ENCODE data around the gene DCLK2. TPM values are rescaled to one million over a fixed set of nuclear protein-coding genes. Genes with fewer than 3 reads are reported as not detected.

The DCLK2 gene
- total RNA-seq, 1 donor from 2014 or later: 30.1 TPM

DNA sequence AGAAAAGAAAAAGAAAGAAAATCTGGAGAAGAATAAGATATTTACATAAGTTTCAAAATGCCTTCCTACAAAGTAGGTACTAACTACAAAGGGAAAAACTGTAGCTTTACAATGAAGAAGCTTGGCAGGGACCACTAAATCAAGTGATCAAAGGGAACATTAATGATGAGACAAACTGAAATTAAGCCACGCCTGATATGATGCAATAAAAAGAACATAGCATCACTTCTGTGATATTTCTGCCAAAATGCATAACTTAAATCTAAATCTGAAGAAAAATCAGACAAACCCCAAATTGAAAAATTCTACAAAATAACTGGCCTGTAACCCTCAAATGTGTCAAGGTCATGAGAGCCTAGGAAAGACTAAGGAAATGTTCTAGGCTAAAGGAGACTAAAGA lies 8.9 kb upstream of the DCLK2 start:
- DNase-seq (ENCODE audit: low read depth, low spot score): no peak
- Mint-ChIP-seq H3K27ac (ENCODE audit: unreplicated experiment) (no peak overlapping the region), H3K4me3 (no peak overlapping the region), H3K9me3 (no peaks in the 10 kb centered on the region), H3K36me3 (ENCODE audit: low read depth) (no peaks in the 10 kb centered on the region), H3K27me3 (ENCODE audit: low read depth) (no peaks in the 10 kb centered on the region), H3K4me1 (no peaks in the 10 kb centered on the region)
- TF ChIP-seq, protein P1, sequence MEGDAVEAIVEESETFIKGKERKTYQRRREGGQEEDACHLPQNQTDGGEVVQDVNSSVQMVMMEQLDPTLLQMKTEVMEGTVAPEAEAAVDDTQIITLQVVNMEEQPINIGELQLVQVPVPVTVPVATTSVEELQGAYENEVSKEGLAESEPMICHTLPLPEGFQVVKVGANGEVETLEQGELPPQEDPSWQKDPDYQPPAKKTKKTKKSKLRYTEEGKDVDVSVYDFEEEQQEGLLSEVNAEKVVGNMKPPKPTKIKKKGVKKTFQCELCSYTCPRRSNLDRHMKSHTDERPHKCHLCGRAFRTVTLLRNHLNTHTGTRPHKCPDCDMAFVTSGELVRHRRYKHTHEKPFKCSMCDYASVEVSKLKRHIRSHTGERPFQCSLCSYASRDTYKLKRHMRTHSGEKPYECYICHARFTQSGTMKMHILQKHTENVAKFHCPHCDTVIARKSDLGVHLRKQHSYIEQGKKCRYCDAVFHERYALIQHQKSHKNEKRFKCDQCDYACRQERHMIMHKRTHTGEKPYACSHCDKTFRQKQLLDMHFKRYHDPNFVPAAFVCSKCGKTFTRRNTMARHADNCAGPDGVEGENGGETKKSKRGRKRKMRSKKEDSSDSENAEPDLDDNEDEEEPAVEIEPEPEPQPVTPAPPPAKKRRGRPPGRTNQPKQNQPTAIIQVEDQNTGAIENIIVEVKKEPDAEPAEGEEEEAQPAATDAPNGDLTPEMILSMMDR (conservative IDR thresholded peaks at IDR 0.05): no peak

DNA sequence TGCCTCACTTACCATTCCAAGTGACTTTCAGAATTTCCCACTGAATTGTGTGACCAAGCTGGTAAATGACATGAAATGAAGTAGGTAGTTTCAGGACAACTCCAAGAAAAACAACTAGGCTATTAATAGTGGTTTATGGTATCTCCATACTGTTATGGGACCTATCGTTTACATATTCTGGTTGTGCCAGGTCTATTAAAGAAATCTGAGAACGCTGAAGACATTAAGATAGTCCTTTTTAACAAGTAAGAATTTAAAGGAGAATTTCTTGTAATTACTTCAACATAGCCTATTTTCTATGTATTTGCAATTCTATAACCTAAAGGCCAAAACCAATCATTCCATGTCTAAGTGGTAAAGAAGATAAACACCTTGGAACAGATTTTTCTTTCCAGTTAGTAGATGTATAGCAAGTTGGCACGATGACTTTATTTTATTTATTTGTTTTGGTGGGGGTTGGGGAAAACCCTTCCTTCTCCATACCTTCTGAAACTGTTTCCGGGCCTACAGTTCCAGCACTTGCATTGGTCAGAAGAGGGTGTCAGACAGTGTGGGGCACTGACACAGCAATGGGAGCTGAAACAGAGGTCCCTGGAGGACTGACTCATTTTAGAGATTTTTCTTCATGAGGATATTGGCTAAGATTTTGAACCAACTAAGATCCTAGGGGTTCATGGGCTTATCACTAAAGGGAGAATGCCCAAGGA lies 7.6 kb upstream of the DCLK2 start:
- H3K27me3 Mint-ChIP-seq (ENCODE audit: low read depth): no peaks in the 10 kb centered on the region
- no peaks in the 10 kb centered on the region for H3K4me1 Mint-ChIP-seq
- H3K36me3 Mint-ChIP-seq (ENCODE audit: low read depth): no peaks in the 10 kb centered on the region
- TF ChIP-seq, protein P1 (conservative IDR thresholded peaks at IDR 0.05): no peak
- no peak overlapping the region for H3K4me3 Mint-ChIP-seq
- no peak overlapping the region for H3K27ac Mint-ChIP-seq (ENCODE audit: unreplicated experiment)
- no peak for DNase-seq (ENCODE audit: low read depth, low spot score)
- peaks cover 3% of the 10 kb centered on the region for H3K9me3 Mint-ChIP-seq

DNA sequence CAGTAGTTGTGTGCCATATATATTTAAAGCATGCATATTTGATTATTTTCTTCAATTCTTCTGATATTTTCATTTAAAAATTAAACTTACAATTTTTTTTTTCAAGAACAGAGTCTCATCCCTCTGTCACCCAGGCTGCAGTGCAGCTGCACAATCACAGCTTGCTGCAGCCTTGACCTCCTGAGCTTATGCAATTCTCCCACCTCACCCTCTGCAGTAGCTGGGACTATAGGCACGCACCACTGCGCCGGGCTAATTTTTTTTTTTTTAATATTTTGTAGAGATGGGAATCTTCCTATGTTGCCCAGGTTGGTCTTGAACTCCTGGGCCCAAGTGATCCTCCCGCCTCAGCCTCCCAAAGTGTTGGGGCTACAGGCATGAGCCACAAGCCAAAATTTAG lies 5.8 kb upstream of the DCLK2 start:
- Mint-ChIP-seq H3K9me3 (peaks cover 3% of the 10 kb centered on the region), H3K27ac (ENCODE audit: unreplicated experiment) (no peak overlapping the region), H3K4me3 (no peak overlapping the region), H3K36me3 (ENCODE audit: low read depth) (no peaks in the 10 kb centered on the region), H3K27me3 (ENCODE audit: low read depth) (no peaks in the 10 kb centered on the region), H3K4me1 (peaks cover 3% of the 10 kb centered on the region)
- TF ChIP-seq, protein P1 (conservative IDR thresholded peaks at IDR 0.05): no peak
- no peak for DNase-seq (ENCODE audit: low read depth, low spot score)

DNA sequence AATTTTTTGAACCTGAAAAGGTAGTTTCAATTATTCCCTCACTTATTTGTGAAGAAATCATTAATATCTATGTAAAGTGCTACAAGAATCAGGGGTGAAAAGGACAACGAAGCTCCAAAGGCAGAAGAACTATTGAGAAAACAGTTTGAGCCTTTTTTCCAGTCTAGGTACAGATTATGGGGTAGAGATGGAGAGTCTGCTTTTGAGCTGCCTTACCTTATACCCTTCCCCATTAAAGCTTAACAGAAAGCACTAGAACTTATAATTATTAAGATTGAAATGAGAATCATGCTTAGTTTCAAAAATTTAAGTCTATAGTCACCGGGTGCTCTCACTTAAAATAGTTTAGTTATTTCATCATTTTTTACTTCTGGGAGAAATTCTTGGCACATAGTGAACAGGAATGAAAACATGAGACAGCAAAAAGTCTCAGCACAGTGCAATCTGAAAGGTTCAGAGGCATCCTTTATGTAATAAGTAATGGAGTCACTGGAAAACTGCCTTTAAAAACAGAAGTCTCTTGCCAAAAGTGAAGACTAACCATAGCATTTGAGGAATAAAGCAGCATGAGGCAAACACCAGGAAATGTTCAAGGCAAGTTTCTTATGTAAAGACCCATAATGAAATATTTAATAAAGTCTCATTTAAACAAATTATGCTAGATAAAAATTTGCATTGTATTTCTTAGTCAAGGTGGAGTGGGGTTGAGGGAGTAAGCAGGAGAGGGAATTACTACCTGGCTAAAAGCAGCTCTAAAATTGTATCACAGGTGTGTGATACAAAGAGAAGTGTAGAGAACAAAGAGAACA lies 5.1 kb upstream of the DCLK2 start:
- TF ChIP-seq, protein P1 (conservative IDR thresholded peaks at IDR 0.05): no peak
- no peak overlapping the region for H3K4me3 Mint-ChIP-seq
- no peaks in the 10 kb centered on the region for H3K27me3 Mint-ChIP-seq (ENCODE audit: low read depth)
- no peak for DNase-seq (ENCODE audit: low read depth, low spot score)
- no peak overlapping the region for H3K27ac Mint-ChIP-seq (ENCODE audit: unreplicated experiment)
- no peaks in the 10 kb centered on the region for H3K36me3 Mint-ChIP-seq (ENCODE audit: low read depth)
- H3K4me1 Mint-ChIP-seq: peaks cover 8% of the 10 kb centered on the region
- peaks cover 3% of the 10 kb centered on the region for H3K9me3 Mint-ChIP-seq

DNA sequence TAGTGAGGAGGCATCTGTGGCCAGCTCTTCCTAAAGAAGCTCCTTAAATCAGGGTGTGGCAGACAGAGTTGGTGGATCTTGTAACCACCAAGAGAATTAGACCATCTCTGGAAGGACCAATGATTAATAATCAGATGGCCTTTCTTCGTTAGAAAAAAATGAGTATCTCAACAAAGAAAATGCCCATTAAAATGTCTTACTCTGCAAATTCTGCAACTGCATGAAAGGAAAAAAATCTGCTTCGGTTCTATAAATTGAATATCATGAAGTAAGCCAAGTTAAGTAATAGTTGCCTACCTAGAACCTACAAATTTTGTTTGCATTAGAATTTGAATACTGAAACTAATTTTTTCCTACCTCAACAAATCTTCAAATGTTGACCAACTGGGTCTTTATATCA lies 4.2 kb upstream of the DCLK2 start:
- H3K36me3 Mint-ChIP-seq (ENCODE audit: low read depth): no peaks in the 10 kb centered on the region
- H3K27ac Mint-ChIP-seq (ENCODE audit: unreplicated experiment): no peak overlapping the region
- no peak for DNase-seq (ENCODE audit: low read depth, low spot score)
- H3K9me3 Mint-ChIP-seq: peaks cover 3% of the 10 kb centered on the region
- TF ChIP-seq, protein P1 (conservative IDR thresholded peaks at IDR 0.05): no peak
- H3K4me3 Mint-ChIP-seq: no peak overlapping the region
- no peaks in the 10 kb centered on the region for H3K27me3 Mint-ChIP-seq (ENCODE audit: low read depth)
- peaks cover 8% of the 10 kb centered on the region for H3K4me1 Mint-ChIP-seq
